PFSK-1 (cell line): Measurements from ENCODE around the gene TTC24.

Source experiments
- FOXP2 ChIP-seq: optimal IDR thresholded peaks from 2 replicates; pipeline ENCODE3; 2011; ENCODE audit warnings: borderline replicate concordance, control low read depth, inconsistent platforms; ENCODE audit not compliant: insufficient read depth; ENCODE audit errors: extremely low read length, extremely low read depth
- POLR2AphosphoS5 ChIP-seq: IDR thresholded peaks from 2 replicates; pipeline ENCODE4 v1.6.1; 2012; ENCODE audit warnings: low read depth, mild to moderate bottlenecking, control low read depth, low read length, moderate library complexity
- REST ChIP-seq, 2 experiments: IDR thresholded peaks; 2 replicates each; pipeline versions ENCODE4 v1.6.1 to v1.8.0; 2011 to 2012; ENCODE audit warnings: low read depth in 2 of 2, low read length in 2 of 2, control low read depth in 1 of 2, inconsistent platforms in 1 of 2, mild to moderate bottlenecking in 1 of 2, moderate library complexity in 1 of 2; ENCODE audit not compliant: insufficient read depth in 1 of 2
- SIN3A ChIP-seq: IDR thresholded peaks from 2 replicates; pipeline ENCODE4 v1.6.1; 2012; ENCODE audit warnings: mild to moderate bottlenecking, low read length, moderate library complexity, borderline replicate concordance; ENCODE audit not compliant: insufficient read depth
- TAF1 ChIP-seq: IDR thresholded peaks from 2 replicates; pipeline ENCODE4 v1.6.1; 2012; ENCODE audit warnings: low read length, control low read depth, borderline replicate concordance; ENCODE audit not compliant: insufficient read depth

Gene TTC24

DNA sequence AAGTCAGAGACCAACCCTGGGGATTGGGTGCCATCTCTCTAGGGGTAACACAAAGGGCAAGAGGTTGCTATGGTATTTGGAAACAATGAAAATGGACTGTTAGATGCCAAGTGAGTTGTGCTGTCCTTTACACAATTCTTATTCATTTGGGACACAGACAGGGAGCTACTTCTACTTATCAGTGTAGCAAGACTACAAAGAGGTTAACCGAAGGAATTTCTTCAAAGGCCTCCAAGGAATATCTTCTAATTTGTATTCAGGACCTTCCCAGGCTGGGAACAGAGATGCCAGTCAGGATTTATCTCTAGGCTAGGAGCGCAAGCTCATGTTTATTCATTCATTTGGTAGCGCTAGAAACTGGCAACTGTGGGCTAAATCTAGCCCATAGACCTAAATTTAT lies 14.7 kb downstream of the TTC24 start:
- TF ChIP-seq POLR2AphosphoS5 (0 out of 2 replicates have a peak, but pooled peaks have one; percentile 39), FOXP2 (no peak), SIN3A (no peak), REST (IDR thresholded peaks at IDR 0.05; ENCODE audit: insufficient read depth in 1 of 2, low read depth in 2 of 2, low read length in 2 of 2) (no peak)

DNA sequence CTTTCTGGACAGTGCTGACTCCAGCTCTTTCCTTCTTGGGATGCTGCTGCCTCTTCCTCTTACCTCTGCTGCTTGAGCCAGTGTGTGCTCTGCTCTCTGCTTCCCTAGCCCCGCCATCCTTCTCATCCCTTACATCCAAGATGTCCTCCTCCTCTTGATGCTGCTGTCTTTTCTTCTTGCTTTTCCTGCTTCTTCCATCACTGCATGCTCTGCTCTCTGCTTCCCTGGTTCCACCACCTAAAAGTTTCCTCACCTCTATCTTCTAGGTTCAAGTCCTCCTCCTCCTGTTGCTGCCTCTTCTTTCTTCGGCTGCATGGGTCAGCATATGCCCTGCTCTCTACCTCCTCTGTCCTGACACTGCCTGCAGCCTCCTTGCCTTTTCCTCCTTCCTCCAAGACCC lies 15.5 kb downstream of the TTC24 start:
- TF ChIP-seq TAF1: no peak
- no peak for TF ChIP-seq REST (IDR thresholded peaks at IDR 0.05; ENCODE audit: insufficient read depth in 1 of 2, low read depth in 2 of 2, low read length in 2 of 2)
- TF ChIP-seq FOXP2: no peak
- no peak; the same call in 1 of the 2 replicates for TF ChIP-seq POLR2AphosphoS5
- TF ChIP-seq SIN3A: no peak

- TF ChIP-seq TAF1 (no peak), SIN3A (no peak), POLR2AphosphoS5 (no peak; the same call in 1 of the 2 replicates), FOXP2 (no peak), REST (IDR thresholded peaks at IDR 0.05; ENCODE audit: insufficient read depth in 1 of 2, low read depth in 2 of 2, low read length in 2 of 2) (no peak)
Measured at GRCh38 chr1:156596426-156596825, 16.9 kb downstream of the TTC24 start.

DNA sequence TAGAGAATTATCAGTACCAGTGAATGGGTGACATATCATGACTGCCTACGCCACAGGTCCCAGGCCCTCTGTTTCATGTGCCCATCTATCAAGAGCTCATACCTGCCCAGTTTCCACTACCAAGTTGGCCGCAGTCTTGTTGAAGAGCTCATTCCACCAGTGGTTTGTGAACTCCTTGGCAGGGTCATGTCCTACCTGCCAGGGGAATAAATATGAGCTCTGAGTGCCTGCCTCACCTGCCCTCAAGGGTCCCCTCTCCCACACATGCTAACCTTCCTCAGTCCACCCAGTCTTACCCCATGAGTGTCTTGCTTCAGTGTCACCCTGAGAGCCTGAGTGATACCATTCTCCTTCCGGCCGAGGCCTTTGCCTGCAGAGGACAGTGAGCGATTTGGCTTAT lies 18.6 kb downstream of the TTC24 start:
- TF ChIP-seq SIN3A: no peak
- TF ChIP-seq TAF1: no peak
- no peak for TF ChIP-seq FOXP2
- no peak for TF ChIP-seq REST (IDR thresholded peaks at IDR 0.05; ENCODE audit: insufficient read depth in 1 of 2, low read depth in 2 of 2, low read length in 2 of 2)
- no peak for TF ChIP-seq POLR2AphosphoS5
